Measurements from ENCODE around the gene KCNIP3. TPM values are rescaled to one million over a fixed set of nuclear protein-coding genes. Genes with fewer than 3 reads are reported as not detected.
"Not testable (repeated sequence)": the region's sequence is repeated elsewhere in the genome, so short reads cannot be mapped to it uniquely, and the experiment has no call there.

KCNIP3 gene
- total RNA-seq, 1 experiment from 2014 or later, result 0.74 TPM

DNA sequence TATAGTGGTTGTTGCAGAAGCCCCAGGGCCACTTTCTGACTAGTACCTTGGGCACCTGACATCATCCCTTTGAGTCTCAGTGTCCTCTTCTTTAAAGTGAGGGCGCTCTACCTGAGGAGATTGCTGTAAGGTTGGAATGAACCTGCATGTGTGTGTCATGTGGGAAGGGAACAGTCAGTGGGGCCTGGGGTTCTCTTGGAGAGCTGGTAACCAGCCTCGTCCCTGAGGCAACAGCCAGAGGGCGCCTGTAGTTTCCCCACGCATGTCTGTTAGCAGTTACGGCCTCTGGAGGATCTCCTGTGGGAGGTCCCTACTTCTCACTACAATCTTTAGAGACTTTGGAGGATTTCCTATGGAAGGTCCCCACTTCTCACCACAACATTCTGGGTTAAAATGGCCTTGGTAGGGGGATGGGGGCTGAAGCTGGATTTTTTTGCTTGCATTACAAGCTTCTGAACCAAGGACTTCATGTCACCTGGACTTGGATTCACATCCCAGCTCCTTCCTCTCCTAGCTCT lies 106.1 kb downstream of the KCNIP3 start:
- DNase-seq (ENCODE audit: low spot score), result peak; percentile 48

DNA sequence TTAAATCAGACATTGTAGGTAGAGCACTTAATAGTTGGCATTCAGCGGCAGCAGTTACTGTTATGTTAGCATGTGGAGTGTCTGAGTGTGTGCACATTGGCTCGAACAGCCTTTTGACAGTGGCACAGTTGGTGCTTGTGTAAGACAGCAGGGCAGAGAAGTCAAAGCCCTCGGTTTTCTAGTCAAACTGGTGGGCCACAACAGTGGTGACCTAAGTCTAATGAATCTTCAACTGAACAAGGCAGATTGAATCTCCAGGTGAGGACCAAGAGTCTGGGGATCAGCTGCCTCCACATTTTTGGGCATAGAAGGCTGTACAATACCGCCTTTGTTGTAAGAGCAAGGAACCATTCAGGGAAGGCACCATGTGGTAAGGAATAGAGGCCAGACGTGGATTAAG lies 106.7 kb downstream of the KCNIP3 start:
- not testable (repeated sequence) for DNase-seq (ENCODE audit: low spot score)

GRCh38 chr2:95404676-95405075 lies 107.5 kb downstream of the KCNIP3 start:
- DNase-seq (ENCODE audit: low spot score), result not testable (repeated sequence)

DNA sequence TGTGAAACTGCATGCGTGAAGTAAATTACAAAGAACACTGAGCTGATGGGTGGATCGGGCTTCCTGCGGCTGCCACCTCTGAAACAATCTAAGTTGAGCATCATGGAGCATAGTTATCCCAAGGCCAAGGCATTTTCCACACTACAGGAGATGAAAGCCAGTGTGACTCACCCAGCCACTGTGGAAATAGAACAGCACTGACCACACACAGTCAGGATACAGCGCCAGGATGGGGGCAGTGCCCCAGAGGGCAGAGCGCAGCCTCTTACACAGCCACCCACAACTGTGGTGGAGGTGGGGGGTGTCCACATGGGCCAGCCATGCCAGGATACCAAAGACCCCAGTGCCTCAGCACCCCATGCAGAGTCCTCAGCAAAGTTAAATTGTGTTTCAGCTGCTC lies 114.1 kb downstream of the KCNIP3 start:
- not testable (repeated sequence) for DNase-seq (ENCODE audit: low spot score)

DNA sequence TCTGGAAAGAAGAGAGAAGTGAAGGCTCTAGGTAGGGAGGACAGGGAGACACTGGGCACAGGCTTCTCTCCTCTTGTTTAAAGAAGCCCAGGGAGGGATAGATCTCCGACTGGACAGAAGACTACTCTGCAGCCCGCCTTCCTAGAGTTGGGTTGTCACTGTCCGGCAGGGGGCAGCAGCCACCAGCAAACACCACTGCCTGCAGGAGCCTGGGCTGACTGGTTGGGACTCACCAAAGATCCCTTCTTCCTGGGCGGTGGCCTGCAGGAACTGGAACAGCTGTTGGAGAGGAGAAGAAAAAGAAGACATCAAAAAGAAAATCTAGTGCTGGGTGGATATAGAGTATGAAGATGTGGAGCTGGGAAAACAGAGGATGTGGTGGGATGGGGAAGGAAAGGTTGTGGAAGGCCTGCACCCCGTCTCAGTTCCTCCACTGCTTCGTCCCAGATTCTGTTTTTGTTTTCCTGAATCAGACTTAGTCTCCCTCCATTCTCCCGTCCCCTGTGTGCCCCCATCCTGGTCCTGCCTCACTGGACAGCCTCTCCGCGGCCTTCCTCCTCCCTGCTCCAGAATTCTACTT lies 117.0 kb downstream of the KCNIP3 start:
- DNase-seq (ENCODE audit: low spot score), result peak; percentile 84

GRCh38 chr2:95415138-95415537 lies 118.0 kb downstream of the KCNIP3 start:
- DNase-seq (ENCODE audit: low spot score), result not testable (repeated sequence)

GRCh38 chr2:95415561-95415960 lies 118.4 kb downstream of the KCNIP3 start:
- not testable (repeated sequence) for DNase-seq (ENCODE audit: low spot score)

DNA sequence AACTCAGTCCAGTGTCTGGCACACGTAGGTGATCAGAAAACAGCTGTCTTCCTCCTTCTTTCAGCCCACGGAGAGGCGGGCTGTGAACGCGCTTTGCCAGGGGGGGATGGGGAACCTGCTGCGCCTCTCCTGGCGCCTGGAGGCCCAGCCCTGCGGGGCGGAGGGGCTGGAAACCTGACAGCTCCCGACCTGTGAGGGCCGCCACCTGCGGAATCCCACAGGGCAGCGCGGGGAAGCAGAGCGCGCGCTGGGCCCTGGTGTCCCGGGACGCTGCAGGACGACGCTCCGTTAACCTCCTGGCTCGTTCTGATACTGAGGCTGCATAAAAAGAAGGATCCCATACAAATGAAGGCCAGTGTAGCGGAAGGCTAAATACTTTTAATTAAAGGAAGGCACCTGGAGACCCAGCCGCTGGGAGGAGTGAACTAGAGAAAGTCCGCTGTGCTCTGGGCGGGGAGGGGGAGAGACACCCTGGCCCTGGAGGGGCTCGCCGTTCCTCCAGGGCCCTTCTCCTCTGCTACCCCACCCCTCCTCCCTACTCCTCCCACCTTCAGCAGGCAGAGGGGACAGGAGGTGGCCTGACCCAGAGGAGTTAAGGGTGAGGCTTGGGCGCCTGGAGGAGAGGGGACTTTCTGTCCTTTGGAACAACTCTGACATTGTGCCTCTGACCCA lies 130.2 kb downstream of the KCNIP3 start:
- DNase-seq (ENCODE audit: low spot score), result not testable (repeated sequence)

GRCh38 chr2:95429748-95430467 lies 132.8 kb downstream of the KCNIP3 start:
- DNase-seq (ENCODE audit: low spot score), result not testable (repeated sequence)

GRCh38 chr2:95433373-95433772 lies 136.2 kb downstream of the KCNIP3 start:
- DNase-seq (ENCODE audit: low spot score), result not testable (repeated sequence)

- DNase-seq (ENCODE audit: low spot score), result not testable (repeated sequence)
Measured at GRCh38 chr2:95433973-95434372, 136.8 kb downstream of the KCNIP3 start.

DNA sequence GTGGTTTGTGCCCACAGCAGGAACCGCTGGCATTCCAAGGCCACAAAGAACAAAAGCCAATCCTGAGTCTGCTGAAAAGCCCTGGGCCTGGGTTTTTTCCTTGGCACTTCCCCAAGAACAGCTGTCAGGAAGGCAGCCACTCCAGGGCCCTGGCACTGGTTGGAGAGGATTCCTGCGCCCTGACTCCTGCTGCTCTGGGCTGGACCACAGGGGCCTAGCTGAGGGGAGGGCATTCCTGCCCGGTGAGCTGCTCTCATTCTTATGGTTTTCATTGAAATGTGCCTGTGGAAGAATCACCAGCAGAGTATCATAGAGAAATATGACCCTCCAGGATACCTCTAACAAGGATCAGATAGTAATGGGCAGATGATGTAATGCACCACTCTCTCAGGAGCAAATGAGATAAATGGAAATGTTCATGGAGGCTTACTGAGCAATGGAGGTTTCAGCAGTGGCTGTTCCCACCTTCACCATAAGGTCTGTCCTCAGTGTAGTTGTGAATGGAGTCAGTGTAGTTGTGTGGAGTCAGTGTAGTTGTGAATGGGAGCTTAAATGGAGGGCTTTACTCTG lies 137.4 kb downstream of the KCNIP3 start:
- DNase-seq (ENCODE audit: low spot score), result not testable (repeated sequence)

DNA sequence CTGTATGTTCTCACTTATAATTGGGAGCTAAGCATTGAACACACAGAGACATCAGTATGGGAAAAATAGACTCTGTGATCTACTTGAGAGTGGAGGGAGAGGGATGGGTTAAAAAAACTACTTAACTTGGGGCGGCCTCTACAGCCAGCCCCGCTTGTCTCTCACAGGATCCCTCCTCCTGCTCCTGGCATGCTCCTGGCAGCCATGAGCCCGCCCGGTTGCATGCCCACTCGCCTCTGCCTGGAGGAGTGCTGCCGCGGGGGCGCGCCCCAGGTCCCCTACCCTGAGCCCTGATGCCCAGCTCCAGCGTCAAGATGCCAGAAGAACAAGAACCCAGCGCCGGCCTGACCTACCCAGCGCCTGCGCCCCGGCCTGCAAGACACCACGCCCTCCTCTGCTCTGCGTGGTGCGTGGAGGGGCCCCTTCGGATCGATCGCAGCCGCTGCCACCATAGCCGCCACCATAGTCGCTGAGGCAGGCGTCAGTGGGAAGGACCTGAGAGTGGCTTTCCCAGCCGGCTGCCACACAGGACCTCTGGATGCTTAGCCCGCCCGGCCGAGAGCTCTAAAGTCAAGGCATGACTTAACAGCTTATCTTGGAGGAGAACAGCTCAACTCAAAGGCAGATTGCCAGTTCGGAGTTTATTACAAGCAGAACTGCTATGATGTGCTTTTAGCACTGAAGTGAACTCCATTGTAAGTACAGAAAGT lies 138.2 kb downstream of the KCNIP3 start:
- not testable (repeated sequence) for DNase-seq (ENCODE audit: low spot score)

Other genes with a start within 250 kb of the KCNIP3 start
- 103 and 109 TPM in 2 replicates for gene MRPS5, start 175.5 kb upstream of the KCNIP3 start, total RNA-seq (2014; rRNA removed; shearing (Covaris generic))
- gene ZNF514, start 137.5 kb upstream of the KCNIP3 start, total RNA-seq (2014; rRNA removed; shearing (Covaris generic)), result 5.4 and 5.6 TPM in 2 replicates
- gene ZNF2, start 131.5 kb upstream of the KCNIP3 start, total RNA-seq (2014; rRNA removed; shearing (Covaris generic)), result 0.69 and 0.70 TPM in 2 replicates
- gene ZNF892, start 89.8 kb upstream of the KCNIP3 start, total RNA-seq (2014; rRNA removed; shearing (Covaris generic)), result not detected in 2 replicates
- 72.2 and 75.5 TPM in 2 replicates for gene PROM2, start 22.9 kb upstream of the KCNIP3 start, total RNA-seq (2014; rRNA removed; shearing (Covaris generic))
- gene FAHD2A, start 105.4 kb downstream of the KCNIP3 start, total RNA-seq (2014; rRNA removed; shearing (Covaris generic)), result 20.8 and 26.2 TPM in 2 replicates
- gene TRIM43B, start 187.4 kb downstream of the KCNIP3 start, total RNA-seq (2014; rRNA removed; shearing (Covaris generic)), result not detected in 2 replicates

Data from HT-29 (cell line).